K562 (cell line): ENCODE results near the gene TRIM69. TPM values are rescaled to one million over a fixed set of nuclear protein-coding genes. Genes with fewer than 3 reads are reported as not detected.

Source experiments
- GTF3C2 ChIP-seq: IDR thresholded peaks from 3 replicates; pipeline ENCODE4 v1.6.1; 2011; ENCODE audit warnings: borderline replicate concordance, mild to moderate bottlenecking, moderate library complexity; ENCODE audit not compliant: insufficient read length; ENCODE audit errors: extremely low read depth
- JUN ChIP-seq, 2 experiments: sonication (generic) in 1 of 2; formaldehyde crosslinking in 1 of 2; IDR thresholded peaks; 2 replicates each; pipeline versions ENCODE4 v1.6.1 to v1.8.0; 2012 to 2022; ENCODE audit warnings: borderline replicate concordance in 2 of 2, mild to moderate bottlenecking in 2 of 2, improper control_type of control experiment in 1 of 2, low read depth in 1 of 2, low read length in 1 of 2, missing genetic modification reagents in 1 of 2
- MAX ChIP-seq: sonication (generic); formaldehyde crosslinking; IDR thresholded peaks from 2 replicates; pipeline ENCODE4 v1.9.0; 2022; ENCODE audit warnings: mild to moderate bottlenecking, missing genetic modification reagents
- NONO ChIP-seq, 2 experiments: fragments of 200-400 bp in 1 of 2; fragments of 450-650 bp in 1 of 2; formaldehyde crosslinking in 1 of 2; IDR thresholded peaks; 2 replicates each; pipeline ENCODE4 v1.6.1; 2017; ENCODE audit warnings: low read depth in 2 of 2, mild to moderate bottlenecking in 2 of 2, moderate library complexity in 2 of 2, low read length in 1 of 2
- RAD21 ChIP-seq, 2 experiments: fragments of 250-450 bp in 1 of 2; fragments of 450-650 bp in 1 of 2; sonication (Bioruptor Pico) in 1 of 2; formaldehyde crosslinking in 1 of 2; IDR thresholded peaks in 1 of 2; conservative IDR thresholded peaks in 1 of 2; 2 replicates each; pipeline versions ENCODE4 v1.4.0 to v1.8.0; 2020 to 2022; ENCODE audit warnings: mild to moderate bottlenecking in 2 of 2, moderate library complexity in 1 of 2
- TBL1XR1 ChIP-seq, 2 experiments: IDR thresholded peaks; 2 replicates each; pipeline ENCODE4 v1.6.1; 2012; ENCODE audit warnings: improper control_type of control experiment in 2 of 2, low read length in 2 of 2, mild to moderate bottlenecking in 1 of 2
- ZFP91 ChIP-seq: sonication (generic); formaldehyde crosslinking; IDR thresholded peaks from 2 replicates; pipeline ENCODE4 v1.8.0; 2022; ENCODE audit warnings: mild to moderate bottlenecking, missing genetic modification reagents
- ZNF121 ChIP-seq: sonication (generic); formaldehyde crosslinking; conservative IDR thresholded peaks from 2 replicates; pipeline ENCODE4 v1.8.0; 2022; ENCODE audit warnings: missing genetic modification reagents
- ZNF23 ChIP-seq: fragments of 250-450 bp; sonication (Bioruptor Pico); IDR thresholded peaks from 2 replicates; pipeline ENCODE4 v1.4.0; 2020; ENCODE audit warnings: mild to moderate bottlenecking
- ZZZ3 ChIP-seq: fragments of 450-650 bp; IDR thresholded peaks from 2 replicates; pipeline ENCODE4 v1.6.1; 2016; ENCODE audit warnings: antibody characterized with exemption, mild to moderate bottlenecking, moderate library complexity
- polyA plus RNA-seq, 8 experiments: library from polyadenylated mRNA; depleted of rRNA in 4 of 8; stranded (reverse) in 5 of 8; unstranded in 3 of 8; fragments of >200 nt; fragmentation: Nextera tagmentation in 2 of 8; fragmentation: Illumina TruSeq in 1 of 8; extraction: Ambion mirVana in 2 of 8; extraction: Trizol in 1 of 8; gene quantifications; 2 replicates each; pipeline versions ENCODE4 v1.2.1 to v1.2.3, GENCODE V29; 2011 to 2014; ENCODE audit warnings: inconsistent platforms in 1 of 8, missing spikeins in 1 of 8
- total RNA-seq, 7 experiments: library from RNA; depleted of rRNA in 6 of 7; stranded (reverse); fragments of >200 nt in 6 of 7; fragmentation: Illumina TruSeq in 2 of 7; extraction: Trizol in 2 of 7; gene quantifications; 2 replicates each; pipeline versions ENCODE4 v1.2.1 to v1.2.3, GENCODE V29; 2011 to 2021; ENCODE audit warnings: low replicate concordance in 1 of 7
- TF ChIP-seq, protein P1 (sequence below), 2 experiments: fragments of 450-650 bp in 1 of 2; sonication (generic) in 1 of 2; formaldehyde crosslinking; conservative IDR thresholded peaks; 2 replicates each; pipeline versions ENCODE4 v1.4.0 to v1.8.1; 2020 to 2022; ENCODE audit warnings: mild to moderate bottlenecking in 1 of 2, missing genetic modification reagents in 1 of 2
- TF ChIP-seq, protein P2 (sequence below): fragments of 450-650 bp; formaldehyde crosslinking; IDR thresholded peaks from 2 replicates; pipeline ENCODE4 v1.4.0; 2022; ENCODE audit warnings: missing genetic modification characterization
- TF ChIP-seq, protein P3 (sequence below), 2 experiments: IDR thresholded peaks in 1 of 2; conservative IDR thresholded peaks in 1 of 2; 2 replicates each; pipeline ENCODE4 v1.6.1; 2016; ENCODE audit warnings: low read depth in 2 of 2, mild to moderate bottlenecking in 1 of 2, missing compliant biosample characterization in 1 of 2, missing genetic modification characterization in 1 of 2, moderate library complexity in 1 of 2

Gene TRIM69
- total and polyA plus RNA-seq, 9 of the 15 experiments (the other 6 are each of a cell fraction or from before 2014, with no cell fraction given): 1.0 to 4.3 (median 2.3) TPM

DNA sequence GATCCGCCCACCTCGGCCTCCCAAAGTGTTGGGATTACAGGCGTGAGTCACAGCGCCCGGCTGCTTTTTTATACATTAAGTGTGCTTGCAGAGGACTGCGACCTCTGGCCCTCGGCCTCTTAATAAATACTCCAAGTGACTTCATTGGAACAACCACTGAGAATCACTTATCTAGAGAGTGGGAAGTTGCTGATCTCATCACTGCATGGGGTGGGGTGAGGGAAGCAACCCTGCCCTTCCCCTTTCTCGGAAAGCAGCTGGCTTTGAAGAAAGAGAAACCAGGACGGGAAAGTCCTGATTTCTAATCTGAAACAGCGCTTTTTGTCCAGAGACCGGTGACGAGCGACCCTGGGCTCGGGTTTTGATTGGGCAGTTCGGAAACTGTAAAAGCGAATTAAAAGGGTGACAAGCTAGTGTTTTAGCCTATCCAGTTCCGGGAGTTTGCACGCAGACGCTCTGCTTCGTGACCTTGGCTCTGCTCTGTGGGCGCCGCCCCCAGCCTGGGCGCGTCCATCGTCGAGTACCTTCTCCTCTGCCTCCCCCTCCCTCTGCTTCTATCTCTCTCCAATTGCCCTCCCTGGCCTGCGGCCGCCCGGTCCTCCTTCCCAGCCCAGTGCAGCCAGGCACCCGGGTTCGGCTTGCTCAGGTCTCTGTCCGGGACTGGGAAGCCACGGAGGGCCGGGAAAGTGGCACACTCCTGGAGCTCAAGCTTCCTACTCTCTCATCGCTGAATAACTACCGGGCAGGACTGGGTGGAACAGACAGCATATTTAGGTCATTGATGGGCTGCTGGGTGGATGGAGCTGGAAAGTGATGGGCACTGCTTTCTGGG is 7.5 kb upstream of the TRIM69 start (continued):
- TF ChIP-seq GTF3C2 (no peak), ZNF121 (no peak), JUN (IDR thresholded peaks at IDR 0.05; ENCODE audit: borderline replicate concordance, low read depth, low read length) (peak; percentile 84), JUN (CRISPR knock-in tag; IDR thresholded peaks at IDR 0.05; ENCODE audit: borderline replicate concordance) (no peak; the same call in 1 of the 2 replicates), NONO (IDR thresholded peaks at IDR 0.05; ENCODE audit: low read depth in 2 of 2, low read length in 1 of 2) (no peak), ZFP91 (CRISPR knock-in tag) (no peak), ZNF23 (CRISPR knock-in tag) (no peak), RAD21 (CRISPR knock-in tag; conservative IDR thresholded peaks at IDR 0.05 in 1 of 2, IDR thresholded peaks at IDR 0.05 in 1 of 2) (peak in 1 of 2 experiments; percentile 26; a peak in 2 of 4 replicates), TBL1XR1 (IDR thresholded peaks at IDR 0.05; ENCODE audit: low read length in 2 of 2) (peak in 1 of 2 experiments; percentile 92; a peak in 2 of 4 replicates), ZZZ3 (no peak), MAX (CRISPR knock-in tag) (no peak; the same call in 1 of the 2 replicates)
- TF ChIP-seq, protein P1, sequence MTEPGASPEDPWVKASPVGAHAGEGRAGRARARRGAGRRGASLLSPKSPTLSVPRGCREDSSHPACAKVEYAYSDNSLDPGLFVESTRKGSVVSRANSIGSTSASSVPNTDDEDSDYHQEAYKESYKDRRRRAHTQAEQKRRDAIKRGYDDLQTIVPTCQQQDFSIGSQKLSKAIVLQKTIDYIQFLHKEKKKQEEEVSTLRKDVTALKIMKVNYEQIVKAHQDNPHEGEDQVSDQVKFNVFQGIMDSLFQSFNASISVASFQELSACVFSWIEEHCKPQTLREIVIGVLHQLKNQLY (CRISPR knock-in tag; conservative IDR thresholded peaks at IDR 0.05): no peak
- TF ChIP-seq, protein P2, sequence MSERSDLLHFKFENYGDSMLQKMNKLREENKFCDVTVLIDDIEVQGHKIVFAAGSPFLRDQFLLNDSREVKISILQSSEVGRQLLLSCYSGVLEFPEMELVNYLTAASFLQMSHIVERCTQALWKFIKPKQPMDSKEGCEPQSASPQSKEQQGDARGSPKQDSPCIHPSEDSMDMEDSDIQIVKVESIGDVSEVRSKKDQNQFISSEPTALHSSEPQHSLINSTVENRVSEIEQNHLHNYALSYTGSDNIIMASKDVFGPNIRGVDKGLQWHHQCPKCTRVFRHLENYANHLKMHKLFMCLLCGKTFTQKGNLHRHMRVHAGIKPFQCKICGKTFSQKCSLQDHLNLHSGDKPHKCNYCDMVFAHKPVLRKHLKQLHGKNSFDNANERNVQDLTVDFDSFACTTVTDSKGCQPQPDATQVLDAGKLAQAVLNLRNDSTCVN: no peak
- TF ChIP-seq, protein P3, sequence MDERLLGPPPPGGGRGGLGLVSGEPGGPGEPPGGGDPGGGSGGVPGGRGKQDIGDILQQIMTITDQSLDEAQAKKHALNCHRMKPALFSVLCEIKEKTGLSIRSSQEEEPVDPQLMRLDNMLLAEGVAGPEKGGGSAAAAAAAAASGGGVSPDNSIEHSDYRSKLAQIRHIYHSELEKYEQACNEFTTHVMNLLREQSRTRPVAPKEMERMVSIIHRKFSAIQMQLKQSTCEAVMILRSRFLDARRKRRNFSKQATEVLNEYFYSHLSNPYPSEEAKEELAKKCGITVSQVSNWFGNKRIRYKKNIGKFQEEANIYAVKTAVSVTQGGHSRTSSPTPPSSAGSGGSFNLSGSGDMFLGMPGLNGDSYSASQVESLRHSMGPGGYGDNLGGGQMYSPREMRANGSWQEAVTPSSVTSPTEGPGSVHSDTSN (CRISPR knock-in tag; IDR thresholded peaks at IDR 0.05; ENCODE audit: low read depth): no peak
- TF ChIP-seq, protein P3 (tag; conservative IDR thresholded peaks at IDR 0.05; ENCODE audit: low read depth): peak; percentile 6; the same call in 1 of the 2 replicates
